ENCODE measurements around the gene BTD.

GRCh38 chr3:15656342-15656741, 54.8 kb downstream of the BTD start:
- TF ChIP-seq POLR2AphosphoS5 (IDR thresholded peaks at IDR 0.05; ENCODE audit: borderline replicate concordance, low read depth, low read length) (no peak), EZH2 (IDR thresholded peaks at IDR 0.05) (no peak)

All from SK-N-MC (cell line).